ENCODE results near the gene SREK1.

SREK1 gene

DNA sequence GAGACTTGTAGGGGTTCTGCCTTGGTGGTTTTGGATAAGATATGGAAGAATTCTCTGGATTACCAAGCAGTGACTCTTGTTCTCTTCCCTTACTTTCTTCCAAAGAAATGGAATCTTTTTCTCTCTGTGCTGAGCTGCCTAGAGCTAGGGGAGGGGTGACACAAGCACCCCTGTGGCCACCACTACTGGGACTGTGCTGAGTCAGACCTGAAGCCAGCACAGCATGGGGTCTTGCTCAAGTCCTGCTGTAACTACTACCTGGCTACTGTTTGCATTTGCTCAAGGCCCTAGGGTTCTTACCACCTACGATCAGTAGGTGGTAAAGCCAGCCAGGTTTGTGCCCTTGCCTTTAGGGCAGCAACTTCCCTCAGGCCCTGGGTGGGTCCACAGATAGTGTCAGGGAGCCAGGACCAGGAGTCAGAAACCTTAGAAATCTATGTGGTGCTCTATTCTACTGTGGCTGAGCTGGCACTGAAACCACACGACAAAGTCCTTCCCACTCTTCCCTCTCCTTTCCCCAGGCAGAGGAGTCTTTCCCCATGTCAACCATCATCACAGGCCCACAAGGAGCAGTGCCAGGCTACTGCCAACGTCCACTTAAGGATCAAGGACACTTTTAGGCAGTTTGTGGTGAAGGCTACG lies 53.8 kb downstream of the SREK1 start:
- no peak for DNase-seq (ENCODE audit: low read depth in 1 of 2, low spot score in 1 of 2)
- TF ChIP-seq REST (IDR thresholded peaks at IDR 0.05; ENCODE audit: insufficient replicate concordance, low read depth) (no peak), CTCF (IDR thresholded peaks at IDR 0.05; ENCODE audit: insufficient read depth, low read length) (no peak), POLR2AphosphoS5 (IDR thresholded peaks at IDR 0.05; ENCODE audit: low read depth) (no peak), GABPA (IDR thresholded peaks at IDR 0.05; ENCODE audit: low read depth) (no peak), SPI1 (IDR thresholded peaks at IDR 0.05; ENCODE audit: borderline replicate concordance, low read depth) (no peak)
- no peak overlapping the region for H3K4me3 ChIP-seq (replicated peaks; ENCODE audit: insufficient read depth, low read length)
- H3K27me3 ChIP-seq (ENCODE audit: insufficient read depth, poor library complexity, severe bottlenecking) = no peaks in the 10 kb centered on the region
- H3K27ac ChIP-seq (replicated peaks) = no peak overlapping the region

- no peak for TF ChIP-seq REST (IDR thresholded peaks at IDR 0.05; ENCODE audit: insufficient replicate concordance, low read depth)
- TF ChIP-seq POLR2AphosphoS5 (IDR thresholded peaks at IDR 0.05; ENCODE audit: low read depth) = no peak
- TF ChIP-seq GABPA (IDR thresholded peaks at IDR 0.05; ENCODE audit: low read depth) = no peak
- no peak for TF ChIP-seq SPI1 (IDR thresholded peaks at IDR 0.05; ENCODE audit: borderline replicate concordance, low read depth)
- TF ChIP-seq CTCF (IDR thresholded peaks at IDR 0.05; ENCODE audit: insufficient read depth, low read length) = no peak
- no peaks in the 10 kb centered on the region for H3K27me3 ChIP-seq (ENCODE audit: insufficient read depth, poor library complexity, severe bottlenecking)
- no peak for DNase-seq (ENCODE audit: low read depth in 1 of 2, low spot score in 1 of 2)
- H3K4me3 ChIP-seq (replicated peaks; ENCODE audit: insufficient read depth, low read length) = no peak overlapping the region
- no peak overlapping the region for H3K27ac ChIP-seq (replicated peaks)
These were observed 54.7 kb downstream of the SREK1 start for GRCh38 chr5:66198837-66199236.

- no peak overlapping the region for H3K4me3 ChIP-seq (replicated peaks; ENCODE audit: insufficient read depth, low read length)
- no peak overlapping the region for H3K27ac ChIP-seq (replicated peaks)
- H3K27me3 ChIP-seq (ENCODE audit: insufficient read depth, poor library complexity, severe bottlenecking) = no peaks in the 10 kb centered on the region
- TF ChIP-seq REST (IDR thresholded peaks at IDR 0.05; ENCODE audit: insufficient replicate concordance, low read depth) (no peak), CTCF (IDR thresholded peaks at IDR 0.05; ENCODE audit: insufficient read depth, low read length) (no peak), POLR2AphosphoS5 (IDR thresholded peaks at IDR 0.05; ENCODE audit: low read depth) (no peak), SPI1 (IDR thresholded peaks at IDR 0.05; ENCODE audit: borderline replicate concordance, low read depth) (no peak), GABPA (IDR thresholded peaks at IDR 0.05; ENCODE audit: low read depth) (no peak)
- no peak for DNase-seq (ENCODE audit: low read depth in 1 of 2, low spot score in 1 of 2)
These were observed 59.4 kb downstream of the SREK1 start for GRCh38 chr5:66203531-66203930.

Measured in HL-60 (cell line).